Measurements from ENCODE around the gene RSF1. TPM values are rescaled to one million over a fixed set of nuclear protein-coding genes. Genes with fewer than 3 reads are reported as not detected.

Gene RSF1
- total RNA-seq, 1 donor from 2014 or later: 74.2 TPM

DNA sequence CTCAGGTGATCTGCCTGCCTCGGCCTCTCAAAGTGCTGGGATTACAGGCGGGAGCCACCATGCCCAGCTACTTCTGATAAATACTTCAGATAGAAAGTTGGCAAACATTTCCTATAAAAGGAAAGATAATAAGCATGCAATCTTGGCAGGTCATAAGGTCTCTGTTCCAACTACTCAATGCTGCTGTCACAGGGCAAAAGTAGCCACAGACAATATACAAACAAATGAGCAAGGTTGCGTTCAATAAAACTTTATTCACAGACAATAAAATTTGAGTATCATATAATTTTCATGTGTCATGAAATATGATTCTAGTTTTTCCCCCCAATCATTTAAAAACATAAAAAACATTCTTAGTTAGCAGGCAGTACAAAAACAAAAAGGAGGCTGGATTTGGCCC is 129.9 kb downstream of the RSF1 start:
- peaks cover 2% of the 10 kb centered on the region for H3K4me1 Mint-ChIP-seq (ENCODE audit: unreplicated experiment)
- no peak for DNase-seq (ENCODE audit: extremely low spot score, unreplicated experiment)
- H3K4me3 Mint-ChIP-seq (ENCODE audit: unreplicated experiment): no peak overlapping the region
- H3K27ac Mint-ChIP-seq (ENCODE audit: unreplicated experiment): no peak overlapping the region
- no peaks in the 10 kb centered on the region for H3K9me3 Mint-ChIP-seq (ENCODE audit: unreplicated experiment)
- H3K36me3 Mint-ChIP-seq (ENCODE audit: unreplicated experiment): peaks cover 46% of the 10 kb centered on the region
- TF ChIP-seq, protein P1, sequence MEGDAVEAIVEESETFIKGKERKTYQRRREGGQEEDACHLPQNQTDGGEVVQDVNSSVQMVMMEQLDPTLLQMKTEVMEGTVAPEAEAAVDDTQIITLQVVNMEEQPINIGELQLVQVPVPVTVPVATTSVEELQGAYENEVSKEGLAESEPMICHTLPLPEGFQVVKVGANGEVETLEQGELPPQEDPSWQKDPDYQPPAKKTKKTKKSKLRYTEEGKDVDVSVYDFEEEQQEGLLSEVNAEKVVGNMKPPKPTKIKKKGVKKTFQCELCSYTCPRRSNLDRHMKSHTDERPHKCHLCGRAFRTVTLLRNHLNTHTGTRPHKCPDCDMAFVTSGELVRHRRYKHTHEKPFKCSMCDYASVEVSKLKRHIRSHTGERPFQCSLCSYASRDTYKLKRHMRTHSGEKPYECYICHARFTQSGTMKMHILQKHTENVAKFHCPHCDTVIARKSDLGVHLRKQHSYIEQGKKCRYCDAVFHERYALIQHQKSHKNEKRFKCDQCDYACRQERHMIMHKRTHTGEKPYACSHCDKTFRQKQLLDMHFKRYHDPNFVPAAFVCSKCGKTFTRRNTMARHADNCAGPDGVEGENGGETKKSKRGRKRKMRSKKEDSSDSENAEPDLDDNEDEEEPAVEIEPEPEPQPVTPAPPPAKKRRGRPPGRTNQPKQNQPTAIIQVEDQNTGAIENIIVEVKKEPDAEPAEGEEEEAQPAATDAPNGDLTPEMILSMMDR (IDR thresholded peaks at IDR 0.05): no peak
- no peaks in the 10 kb centered on the region for H3K27me3 Mint-ChIP-seq (ENCODE audit: unreplicated experiment)

DNA sequence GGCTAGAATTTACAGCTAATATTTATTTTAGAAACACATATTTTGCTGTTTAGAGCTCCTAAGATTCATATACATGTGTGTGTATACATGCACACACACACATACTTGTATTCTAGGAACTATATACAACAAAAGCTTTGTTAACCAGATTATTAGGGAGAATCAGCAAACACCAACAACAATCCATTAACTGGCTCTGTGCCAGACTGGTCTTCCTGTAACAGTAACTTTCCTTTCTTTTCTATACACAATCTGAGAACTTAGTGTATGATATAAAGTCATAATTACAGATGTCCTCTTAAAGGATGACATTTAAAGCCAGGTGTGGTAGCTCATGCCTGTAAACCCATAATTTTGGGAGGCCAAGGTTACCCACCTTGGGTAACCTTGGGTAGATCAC is 133.4 kb downstream of the RSF1 start:
- DNase-seq (ENCODE audit: extremely low spot score, unreplicated experiment): no peak
- TF ChIP-seq, protein P1 (IDR thresholded peaks at IDR 0.05): no peak
- peaks cover 2% of the 10 kb centered on the region for H3K4me1 Mint-ChIP-seq (ENCODE audit: unreplicated experiment)
- H3K36me3 Mint-ChIP-seq (ENCODE audit: unreplicated experiment): peaks cover 50% of the 10 kb centered on the region
- H3K4me3 Mint-ChIP-seq (ENCODE audit: unreplicated experiment): no peak overlapping the region
- no peak overlapping the region for H3K27ac Mint-ChIP-seq (ENCODE audit: unreplicated experiment)
- no peaks in the 10 kb centered on the region for H3K9me3 Mint-ChIP-seq (ENCODE audit: unreplicated experiment)
- no peaks in the 10 kb centered on the region for H3K27me3 Mint-ChIP-seq (ENCODE audit: unreplicated experiment)

DNA sequence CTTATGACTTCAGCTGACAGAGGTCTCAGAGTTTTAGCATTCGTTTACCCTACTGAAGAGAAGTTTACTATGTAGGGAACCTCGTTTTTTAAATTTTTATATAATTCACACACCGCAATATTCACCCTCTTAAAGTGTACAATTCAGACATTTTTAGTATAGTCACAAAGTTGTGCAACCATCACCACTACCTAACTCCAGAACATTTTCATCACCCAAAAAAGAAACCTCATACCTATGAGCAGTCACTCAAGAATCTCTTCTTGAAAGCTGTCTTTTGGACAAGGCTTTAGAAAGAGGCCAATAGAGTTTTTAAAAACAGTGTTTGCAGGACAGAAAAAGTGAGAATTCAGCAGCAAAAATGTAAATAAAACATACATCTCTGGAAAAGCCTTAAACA is 143.4 kb downstream of the RSF1 start:
- Mint-ChIP-seq H3K27me3 (ENCODE audit: unreplicated experiment) (no peaks in the 10 kb centered on the region), H3K9me3 (ENCODE audit: unreplicated experiment) (no peaks in the 10 kb centered on the region), H3K4me3 (ENCODE audit: unreplicated experiment) (no peak overlapping the region), H3K36me3 (ENCODE audit: unreplicated experiment) (peaks cover 70% of the 10 kb centered on the region), H3K4me1 (ENCODE audit: unreplicated experiment) (no peaks in the 10 kb centered on the region), H3K27ac (ENCODE audit: unreplicated experiment) (no peak overlapping the region)
- no peak for DNase-seq (ENCODE audit: extremely low spot score, unreplicated experiment)
- TF ChIP-seq, protein P1 (IDR thresholded peaks at IDR 0.05): no peak

DNA sequence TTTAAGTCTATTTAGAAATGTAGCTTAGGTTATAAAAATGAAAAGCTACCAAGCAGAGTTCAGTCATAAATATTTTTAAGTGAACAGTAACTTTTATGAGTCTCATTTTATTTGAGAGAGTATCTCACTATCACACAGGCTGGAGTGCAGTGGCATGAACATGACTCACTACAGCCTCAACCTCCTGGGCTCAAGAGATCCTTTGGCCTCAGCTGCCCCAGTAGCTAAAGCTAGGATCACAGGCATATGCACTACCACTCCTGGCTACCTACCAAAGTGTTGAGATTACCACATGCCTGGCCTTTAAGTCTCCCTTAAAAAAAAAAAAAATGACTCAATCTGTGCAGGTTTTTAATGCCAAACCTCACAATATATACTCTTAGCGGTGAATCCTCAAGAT is 148.3 kb downstream of the RSF1 start:
- peaks cover 82% of the 10 kb centered on the region for H3K36me3 Mint-ChIP-seq (ENCODE audit: unreplicated experiment)

DNA sequence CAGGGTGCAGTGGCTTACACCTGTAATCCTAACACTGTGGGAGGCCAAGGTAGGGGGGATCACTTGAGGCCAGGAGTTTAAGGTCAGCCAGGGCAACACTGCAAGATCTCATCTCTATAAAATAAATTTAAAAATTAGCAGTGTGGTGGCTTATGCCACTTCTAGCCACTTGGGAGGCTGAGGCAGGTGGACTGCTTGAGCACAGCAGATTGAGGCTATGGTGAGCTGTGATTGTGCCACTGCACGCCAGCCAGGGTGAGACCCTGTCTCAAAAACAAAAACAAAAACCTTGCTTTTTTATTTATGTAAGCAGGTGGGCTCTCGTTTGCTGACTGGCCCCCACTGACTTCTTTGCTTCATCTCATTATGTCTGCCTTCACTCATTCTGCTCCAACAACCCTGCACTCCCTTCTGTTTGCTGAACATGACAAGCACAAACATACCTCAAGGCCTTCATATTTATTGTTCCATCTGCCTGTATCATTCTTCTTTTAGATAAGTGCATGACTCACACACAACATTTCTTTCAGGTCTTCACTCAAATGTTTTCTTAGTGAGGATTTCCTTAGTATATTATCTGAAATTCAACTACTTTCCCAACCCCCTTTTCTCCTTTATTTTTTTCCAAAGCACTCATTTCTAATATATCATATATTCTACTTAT is 150.5 kb downstream of the RSF1 start:
- TF ChIP-seq, protein P1 (IDR thresholded peaks at IDR 0.05): no peak
- Mint-ChIP-seq H3K4me1 (ENCODE audit: unreplicated experiment) (no peaks in the 10 kb centered on the region), H3K27ac (ENCODE audit: unreplicated experiment) (no peak overlapping the region), H3K4me3 (ENCODE audit: unreplicated experiment) (no peak overlapping the region), H3K27me3 (ENCODE audit: unreplicated experiment) (no peaks in the 10 kb centered on the region), H3K9me3 (ENCODE audit: unreplicated experiment) (no peaks in the 10 kb centered on the region), H3K36me3 (ENCODE audit: unreplicated experiment) (peaks cover 69% of the 10 kb centered on the region)
- no peak for DNase-seq (ENCODE audit: extremely low spot score, unreplicated experiment)

More for the DNA sequence above, 148.3 kb downstream of the RSF1 start:
- TF ChIP-seq, protein P1 (IDR thresholded peaks at IDR 0.05): no peak
- H3K4me1 Mint-ChIP-seq (ENCODE audit: unreplicated experiment): no peaks in the 10 kb centered on the region
- DNase-seq (ENCODE audit: extremely low spot score, unreplicated experiment): no peak
- no peaks in the 10 kb centered on the region for H3K27me3 Mint-ChIP-seq (ENCODE audit: unreplicated experiment)
- no peak overlapping the region for H3K4me3 Mint-ChIP-seq (ENCODE audit: unreplicated experiment)
- H3K27ac Mint-ChIP-seq (ENCODE audit: unreplicated experiment): no peak overlapping the region
- no peaks in the 10 kb centered on the region for H3K9me3 Mint-ChIP-seq (ENCODE audit: unreplicated experiment)
